EL (cell line): ENCODE data around the gene ITPK1.

Experiments used
- DNase-seq: peaks from one replicate; pipeline ENCODE4 v3.0.0-alpha.2; 2016

The ITPK1 gene

DNA sequence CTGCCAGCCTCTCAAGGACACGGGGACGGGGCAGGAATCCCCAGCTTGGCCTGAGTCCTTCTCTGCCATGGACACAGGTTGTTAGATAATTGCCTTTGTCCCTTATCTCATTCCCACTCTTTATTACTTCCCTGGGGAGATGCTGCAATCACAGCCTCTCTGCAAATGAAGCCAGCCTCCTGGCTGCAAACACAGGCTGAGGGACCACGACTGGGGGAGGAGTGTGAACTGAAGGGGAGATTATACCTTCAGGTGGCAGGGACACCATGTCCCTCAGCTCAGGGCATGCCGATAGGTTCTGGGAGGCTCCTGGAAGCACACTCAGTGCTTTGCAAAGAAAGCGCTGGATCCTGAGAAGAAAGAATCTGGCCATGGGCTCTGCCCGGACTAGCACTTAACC lies 208.9 kb downstream of the ITPK1 start:
- no peak for DNase-seq

DNA sequence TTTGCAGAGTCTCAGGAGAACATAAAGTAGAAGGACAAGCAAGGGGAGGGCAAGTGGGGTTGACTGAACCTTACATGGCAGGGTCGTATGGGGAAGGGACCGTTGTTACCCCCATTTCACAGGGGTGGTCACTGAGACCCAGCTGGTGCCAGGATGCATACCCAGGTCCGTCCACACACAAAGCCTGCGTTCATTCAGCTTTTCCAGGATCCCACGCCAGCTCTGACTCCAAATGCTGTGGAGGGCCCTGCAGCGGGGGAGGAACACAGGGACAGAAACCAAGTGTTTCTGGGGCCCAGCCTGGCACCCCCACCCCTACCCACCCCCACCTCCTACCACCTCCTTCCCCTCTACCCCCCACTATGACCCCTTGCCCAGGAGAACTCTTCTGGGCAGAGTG lies 209.3 kb downstream of the ITPK1 start:
- no peak for DNase-seq

DNA sequence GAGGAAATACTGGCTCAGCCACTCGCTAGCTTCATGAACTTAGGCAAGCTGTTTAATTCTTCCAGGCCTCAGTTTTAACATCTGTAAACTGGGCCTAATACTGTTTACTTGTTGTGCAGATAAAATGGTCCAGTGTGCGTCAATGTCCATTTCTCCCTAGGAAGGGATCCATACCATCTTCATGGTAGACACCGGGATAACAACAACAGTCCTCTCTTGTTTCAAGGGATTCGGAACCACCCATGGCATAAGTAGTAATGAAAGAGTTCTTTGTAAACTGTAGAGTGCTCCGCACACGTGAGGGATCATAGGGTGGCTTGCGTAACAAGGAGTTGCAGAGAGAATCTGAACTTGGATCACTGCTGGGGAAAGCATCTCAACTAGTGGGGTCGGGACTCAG lies 210.1 kb downstream of the ITPK1 start:
- DNase-seq = no peak

DNA sequence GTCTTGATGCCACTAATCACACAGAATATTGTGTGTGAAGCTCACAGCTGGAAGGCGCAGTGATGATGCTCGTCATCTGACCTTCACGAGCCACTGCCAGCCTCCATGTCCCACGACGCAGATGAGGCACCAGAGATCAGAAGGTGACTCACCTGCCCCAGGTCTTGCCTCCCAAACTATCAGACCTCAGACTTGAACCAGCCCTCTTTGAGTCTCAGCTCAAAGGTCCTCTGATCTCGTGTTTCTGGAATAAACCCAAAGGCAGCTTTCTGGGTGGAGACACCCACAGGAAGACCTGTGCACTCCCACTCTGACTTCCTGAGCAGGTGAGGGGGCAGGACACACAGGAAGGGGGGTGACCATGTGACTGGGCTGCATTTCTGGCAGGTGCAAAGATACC lies 212.4 kb downstream of the ITPK1 start:
- no peak for DNase-seq

DNA sequence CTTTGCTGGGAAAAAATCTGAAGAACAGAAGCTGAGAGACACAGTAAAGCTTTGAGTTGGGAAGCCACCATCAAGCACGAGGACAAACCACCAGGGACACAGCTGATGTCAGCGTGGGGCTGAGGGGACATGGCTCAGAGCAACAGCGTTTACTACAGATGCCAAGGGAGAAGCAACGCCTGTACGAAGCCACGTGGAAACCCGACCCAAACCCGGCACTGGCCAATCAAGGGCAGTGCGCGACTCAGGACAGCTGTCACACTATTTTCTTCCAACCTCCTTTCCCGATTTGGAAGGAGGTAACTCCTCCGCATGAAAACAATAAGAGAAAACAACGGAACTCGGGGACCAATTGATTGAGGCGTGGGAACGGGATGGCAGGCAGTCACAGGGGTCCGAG lies 213.0 kb downstream of the ITPK1 start:
- no peak for DNase-seq

DNA sequence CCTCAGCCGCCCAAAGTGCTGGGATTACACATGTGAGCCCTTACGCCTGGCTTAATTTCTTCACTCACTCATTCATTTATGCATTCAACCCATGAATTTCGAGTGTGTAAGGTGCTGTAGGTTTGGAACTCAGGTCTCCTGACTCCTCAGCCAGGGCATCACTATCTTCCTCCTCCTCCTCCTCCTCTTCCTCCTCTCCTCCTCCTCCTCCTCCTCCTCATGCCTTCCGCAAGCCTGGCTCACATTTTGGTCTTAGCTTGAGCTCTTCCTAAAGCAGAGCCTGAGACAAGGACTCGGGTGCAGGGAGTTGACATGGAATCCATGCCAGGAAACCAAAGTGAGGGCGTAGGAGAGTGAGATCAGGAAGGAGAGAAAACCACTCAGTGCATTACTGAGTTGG lies 213.5 kb downstream of the ITPK1 start:
- no peak for DNase-seq

DNA sequence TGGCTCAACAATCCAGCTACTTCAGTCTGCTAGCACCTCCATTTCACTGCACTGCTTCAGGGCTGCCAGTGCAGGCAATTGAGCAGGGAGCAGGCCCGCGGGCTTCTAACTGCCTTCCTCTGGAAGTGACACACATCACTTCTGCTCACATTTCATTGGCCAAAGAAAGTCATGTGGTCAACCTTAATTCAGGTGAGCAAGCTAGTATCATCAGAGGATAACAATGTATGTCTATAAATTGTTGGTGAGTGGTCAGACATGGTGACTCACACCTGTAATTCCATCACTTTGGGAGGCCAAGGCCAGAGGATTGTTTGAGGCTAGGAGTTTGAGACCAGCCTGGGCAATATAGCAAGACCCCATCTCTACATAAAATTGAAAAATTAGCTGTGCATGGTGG lies 215.1 kb downstream of the ITPK1 start:
- no peak for DNase-seq

DNA sequence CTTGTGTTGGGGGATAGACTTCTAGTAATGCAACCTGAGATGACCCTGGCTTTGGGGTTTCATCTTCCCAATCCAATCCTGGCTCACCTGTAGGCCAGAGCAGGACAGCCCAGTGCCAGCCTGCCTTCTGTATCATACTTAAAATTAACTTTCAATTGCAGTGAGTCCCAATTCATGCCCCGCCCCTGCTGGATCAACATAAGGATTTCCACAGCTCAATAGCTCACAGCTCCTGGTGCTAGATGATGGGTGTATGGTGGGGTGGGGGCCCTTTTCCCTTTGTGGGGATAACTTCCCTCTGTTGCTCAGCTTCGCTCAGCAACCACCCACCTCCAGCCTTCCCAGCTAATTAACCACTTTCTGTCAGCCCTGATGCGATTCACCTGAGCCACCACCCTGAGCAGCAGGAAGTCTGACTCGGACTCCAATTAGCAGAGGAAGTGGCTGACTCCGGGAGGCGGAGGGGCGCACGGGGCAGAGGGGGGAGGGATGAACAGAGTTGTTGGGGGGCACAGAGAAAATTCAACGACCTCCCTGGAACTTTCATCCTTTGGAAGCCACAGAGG lies 217.1 kb downstream of the ITPK1 start:
- no peak for DNase-seq

DNA sequence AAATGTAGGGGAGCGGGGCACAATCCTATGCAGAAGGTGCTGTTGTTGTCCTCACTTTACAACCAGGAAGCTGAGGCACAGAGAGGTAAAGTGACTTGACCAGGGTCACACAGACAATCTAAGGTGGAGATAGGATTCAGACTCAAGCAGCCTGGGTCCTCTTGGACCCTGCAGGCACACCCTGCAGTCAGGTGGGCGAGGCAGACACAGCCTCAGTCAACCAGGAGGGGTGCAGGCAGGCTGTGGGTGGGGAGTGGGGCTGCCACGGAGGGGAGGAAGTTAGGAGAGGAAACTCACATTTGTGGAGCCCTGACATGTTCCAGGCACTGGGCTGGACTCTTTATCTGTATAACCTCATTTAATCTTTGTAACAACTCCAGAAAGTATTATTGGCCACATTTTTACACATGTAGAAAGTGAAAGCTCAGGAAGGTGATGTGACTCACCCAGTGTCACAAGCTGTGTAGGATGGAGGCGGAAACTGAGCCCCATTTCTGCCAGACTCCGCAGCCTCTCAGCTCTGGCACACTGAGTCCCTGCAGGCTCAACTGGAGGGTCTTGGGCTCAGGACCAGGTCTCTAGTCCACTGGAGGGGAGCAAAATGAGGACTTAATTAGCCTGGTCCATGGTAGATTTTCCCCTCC lies 217.7 kb downstream of the ITPK1 start:
- no peak for DNase-seq

DNA sequence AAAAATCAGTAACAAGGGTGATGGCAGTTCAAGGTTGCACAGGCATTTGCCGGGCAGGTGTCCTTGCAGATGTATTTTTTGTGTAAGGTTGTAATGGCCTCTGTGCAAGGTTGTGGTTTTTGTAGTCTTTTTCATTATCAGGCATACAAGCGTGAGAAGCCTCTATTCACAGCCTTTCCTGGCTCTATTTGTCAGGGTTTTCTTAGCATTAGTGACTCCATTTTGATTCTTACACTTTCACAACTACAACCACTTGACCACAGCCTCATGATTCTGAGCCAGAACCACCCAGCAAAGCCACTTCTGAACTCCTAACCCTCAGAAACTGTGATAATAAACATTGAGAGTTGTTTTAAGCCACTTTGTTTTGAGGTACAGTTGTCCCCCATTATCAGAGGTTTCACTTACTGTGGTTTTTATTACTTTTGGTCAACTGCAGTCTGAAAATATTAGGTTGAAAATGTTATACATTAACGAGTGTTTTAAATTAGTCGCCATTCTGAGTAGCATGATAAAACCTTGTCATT lies 220.3 kb downstream of the ITPK1 start:
- no peak for DNase-seq

DNA sequence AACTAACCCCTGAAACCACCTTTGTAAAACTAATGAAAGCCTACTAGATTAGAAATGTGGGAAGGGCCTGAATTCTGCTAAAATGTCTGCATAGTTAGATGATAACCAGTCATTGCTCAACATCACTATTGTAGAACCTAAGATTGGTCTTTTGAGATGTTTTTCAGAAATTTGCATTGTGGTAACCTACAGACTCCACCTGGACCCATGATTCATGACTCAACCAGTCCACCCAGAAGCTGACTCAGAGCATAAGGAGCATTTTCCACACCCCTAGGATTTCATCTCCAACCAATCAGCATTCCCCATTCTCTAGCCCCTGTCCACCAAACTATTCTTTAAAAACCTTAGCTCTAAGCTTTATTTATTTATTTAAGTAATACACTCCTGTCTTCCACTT lies 223.1 kb downstream of the ITPK1 start:
- no peak for DNase-seq

DNA sequence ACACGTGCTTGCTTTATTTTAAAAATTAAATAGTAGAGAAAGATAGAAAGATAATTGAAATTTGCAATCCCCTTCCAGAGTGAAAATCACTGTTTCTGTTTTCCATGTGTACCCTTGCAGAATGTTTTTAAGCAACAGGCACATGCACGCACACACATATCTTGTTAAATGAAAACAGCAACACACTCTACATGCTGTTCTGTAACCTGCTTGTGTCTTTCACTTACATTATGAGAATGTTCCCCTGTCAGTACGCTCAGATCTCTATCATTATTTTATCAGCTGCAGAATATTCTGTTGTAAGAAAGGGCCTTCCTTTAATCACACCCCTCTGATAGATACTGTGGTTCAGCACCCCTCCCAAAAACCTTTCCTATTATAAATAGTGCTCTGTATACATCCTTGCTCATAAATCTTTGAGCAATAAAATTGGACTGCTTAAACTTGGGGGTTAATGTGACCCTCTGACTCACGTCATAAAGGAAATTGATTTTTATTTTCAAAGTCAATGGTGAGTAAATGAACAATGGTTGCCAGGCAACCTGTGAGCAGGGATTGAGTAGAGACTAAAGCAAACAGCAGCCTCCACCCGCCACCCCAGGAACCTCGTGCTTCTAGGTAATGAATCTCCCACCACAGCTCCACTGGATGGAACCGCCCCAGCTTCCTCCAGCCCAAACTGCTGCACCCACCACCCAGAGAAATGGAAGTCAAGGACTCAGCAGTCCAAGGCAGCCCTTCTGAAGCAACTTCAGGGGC lies 224.7 kb downstream of the ITPK1 start:
- no peak for DNase-seq

DNA sequence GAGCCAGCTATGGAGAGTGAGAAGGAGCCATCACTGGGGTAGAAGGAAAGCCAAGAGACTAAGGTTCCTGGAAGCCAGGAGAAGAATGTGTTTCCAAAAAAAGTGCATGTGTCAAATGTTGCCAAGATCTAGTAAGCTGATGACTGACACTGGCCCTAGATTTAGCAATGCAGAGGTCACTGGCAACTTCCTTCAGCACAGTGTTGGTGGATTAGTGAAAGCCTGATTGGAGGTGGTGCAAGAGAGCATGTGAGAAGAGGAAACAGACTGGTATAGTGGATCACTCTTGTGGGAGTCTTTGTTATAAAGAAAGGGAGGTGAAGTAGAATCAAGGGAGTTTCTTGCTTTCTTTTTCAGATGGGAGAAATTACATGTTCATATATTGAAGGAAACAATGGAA lies 226.8 kb downstream of the ITPK1 start:
- DNase-seq = no peak

DNA sequence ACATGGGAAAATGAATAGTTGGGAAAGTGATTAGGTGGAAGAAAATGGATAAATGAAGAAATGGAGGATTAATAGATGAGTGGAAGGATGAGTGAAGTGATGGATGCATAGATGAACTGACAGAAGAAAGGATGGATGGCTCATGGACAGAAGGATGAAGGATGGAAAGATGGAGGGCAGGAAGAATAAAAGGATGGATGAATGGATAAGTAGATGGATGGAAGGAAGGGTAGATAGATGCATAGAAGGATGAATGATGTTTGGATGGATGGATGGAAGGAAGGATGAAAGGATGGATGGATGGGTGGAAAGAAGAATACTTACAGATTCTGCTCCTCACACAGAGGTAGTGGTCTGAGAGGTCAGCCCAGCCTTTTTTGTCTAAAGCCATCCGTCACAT lies 228.6 kb downstream of the ITPK1 start:
- no peak for DNase-seq
